ENCODE results near the gene KRT12.

KRT12 gene

GRCh38 chr17:40828454-40829044 lies 38.5 kb downstream of the KRT12 start:
- no peak overlapping the region for H3K9ac ChIP-seq (ENCODE audit: low read depth in 1 of 2, low read length in 2 of 2)
- H3K4me1 ChIP-seq (ENCODE audit: control insufficient read depth in 2 of 2, insufficient read depth in 2 of 2, low read length in 2 of 2), result no peaks in the 10 kb centered on the region
- no peak overlapping the region for H3K4me3 ChIP-seq (ENCODE audit: low read length in 2 of 2)
- H3K27ac ChIP-seq (ENCODE audit: low read depth in 2 of 2, low read length in 2 of 2), result no peak overlapping the region
- no peaks in the 10 kb centered on the region for H3K9me3 ChIP-seq (ENCODE audit: control insufficient read depth in 2 of 2, low read length in 2 of 2)
- no peaks in the 10 kb centered on the region for H3K36me3 ChIP-seq (ENCODE audit: control insufficient read depth in 2 of 2, insufficient read depth in 2 of 2, low read length in 2 of 2)
- no peaks in the 10 kb centered on the region for H3K27me3 ChIP-seq (ENCODE audit: control insufficient read depth in 2 of 2, insufficient read depth in 2 of 2, low read length in 2 of 2)

- no peak overlapping the region for H3K27ac ChIP-seq (ENCODE audit: low read depth in 2 of 2, low read length in 2 of 2)
- H3K9me3 ChIP-seq (ENCODE audit: control insufficient read depth in 2 of 2, low read length in 2 of 2), result no peaks in the 10 kb centered on the region
- H3K4me3 ChIP-seq (ENCODE audit: low read length in 2 of 2), result no peak overlapping the region
- no peaks in the 10 kb centered on the region for H3K4me1 ChIP-seq (ENCODE audit: control insufficient read depth in 2 of 2, insufficient read depth in 2 of 2, low read length in 2 of 2)
- no peak overlapping the region for H3K9ac ChIP-seq (ENCODE audit: low read depth in 1 of 2, low read length in 2 of 2)
- no peaks in the 10 kb centered on the region for H3K36me3 ChIP-seq (ENCODE audit: control insufficient read depth in 2 of 2, insufficient read depth in 2 of 2, low read length in 2 of 2)
- H3K27me3 ChIP-seq (ENCODE audit: control insufficient read depth in 2 of 2, insufficient read depth in 2 of 2, low read length in 2 of 2), result no peaks in the 10 kb centered on the region
Measured at GRCh38 chr17:40827746-40828453, 39.1 kb downstream of the KRT12 start.

- Histone ChIP-seq H3K36me3 (ENCODE audit: control insufficient read depth in 2 of 2, insufficient read depth in 2 of 2, low read length in 2 of 2) (no peaks in the 10 kb centered on the region), H3K4me1 (ENCODE audit: control insufficient read depth in 2 of 2, insufficient read depth in 2 of 2, low read length in 2 of 2) (no peaks in the 10 kb centered on the region)
Measured at GRCh38 chr17:40825599-40825998, 41.4 kb downstream of the KRT12 start.

GRCh38 chr17:40824015-40824832 lies 42.8 kb downstream of the KRT12 start:
- Histone ChIP-seq H3K4me1 (ENCODE audit: control insufficient read depth in 2 of 2, insufficient read depth in 2 of 2, low read length in 2 of 2) (no peaks in the 10 kb centered on the region), H3K27me3 (ENCODE audit: control insufficient read depth in 2 of 2, insufficient read depth in 2 of 2, low read length in 2 of 2) (no peaks in the 10 kb centered on the region), H3K27ac (ENCODE audit: low read depth in 2 of 2, low read length in 2 of 2) (no peak overlapping the region), H3K9me3 (ENCODE audit: control insufficient read depth in 2 of 2, low read length in 2 of 2) (no peaks in the 10 kb centered on the region), H3K9ac (ENCODE audit: low read depth in 1 of 2, low read length in 2 of 2) (no peak overlapping the region), H3K36me3 (ENCODE audit: control insufficient read depth in 2 of 2, insufficient read depth in 2 of 2, low read length in 2 of 2) (no peaks in the 10 kb centered on the region), H3K4me3 (ENCODE audit: low read length in 2 of 2) (no peak overlapping the region)

More at GRCh38 chr17:40825599-40825998, 41.4 kb downstream of the KRT12 start:
- no peaks in the 10 kb centered on the region for H3K9me3 ChIP-seq (ENCODE audit: control insufficient read depth in 2 of 2, low read length in 2 of 2)
- no peaks in the 10 kb centered on the region for H3K27me3 ChIP-seq (ENCODE audit: control insufficient read depth in 2 of 2, insufficient read depth in 2 of 2, low read length in 2 of 2)
- H3K27ac ChIP-seq (ENCODE audit: low read depth in 2 of 2, low read length in 2 of 2), result no peak overlapping the region
- H3K4me3 ChIP-seq (ENCODE audit: low read length in 2 of 2), result no peak overlapping the region
- no peak overlapping the region for H3K9ac ChIP-seq (ENCODE audit: low read depth in 1 of 2, low read length in 2 of 2)

- Histone ChIP-seq H3K27me3 (ENCODE audit: control insufficient read depth in 2 of 2, insufficient read depth in 2 of 2, low read length in 2 of 2) (no peaks in the 10 kb centered on the region), H3K27ac (ENCODE audit: low read depth in 2 of 2, low read length in 2 of 2) (no peak within 1 kb of the TSS), H3K9ac (ENCODE audit: low read depth in 1 of 2, low read length in 2 of 2) (no peak within 1 kb of the TSS), H3K9me3 (ENCODE audit: control insufficient read depth in 2 of 2, low read length in 2 of 2) (no peaks in the 10 kb centered on the region), H3K36me3 (ENCODE audit: control insufficient read depth in 2 of 2, insufficient read depth in 2 of 2, low read length in 2 of 2) (peaks cover 0 to 2% of the 10 kb centered on the region in 2 donors), H3K4me1 (ENCODE audit: control insufficient read depth in 2 of 2, insufficient read depth in 2 of 2, low read length in 2 of 2) (peaks cover 0 to 4% of the 10 kb centered on the region in 2 donors), H3K4me3 (ENCODE audit: low read length in 2 of 2) (no peak within 1 kb of the TSS)
Measured at GRCh38 chr17:40822132-40822812, 44.8 kb downstream of the KRT12 start, which contains the start of gene KRT10. Gene KRT10, minus strand, starts transcription at chr17:40822614. Its CDS starts 29 bp downstream, at chr17:40822585.

GRCh38 chr17:40821536-40821935 lies 45.5 kb downstream of the KRT12 start:
- H3K9ac ChIP-seq (ENCODE audit: low read depth in 1 of 2, low read length in 2 of 2), result no peak overlapping the region
- H3K27me3 ChIP-seq (ENCODE audit: control insufficient read depth in 2 of 2, insufficient read depth in 2 of 2, low read length in 2 of 2), result no peaks in the 10 kb centered on the region
- no peak overlapping the region for H3K27ac ChIP-seq (ENCODE audit: low read depth in 2 of 2, low read length in 2 of 2)
- H3K36me3 ChIP-seq (ENCODE audit: control insufficient read depth in 2 of 2, insufficient read depth in 2 of 2, low read length in 2 of 2), result peaks cover 0 to 6% of the 10 kb centered on the region in 2 donors
- no peaks in the 10 kb centered on the region for H3K9me3 ChIP-seq (ENCODE audit: control insufficient read depth in 2 of 2, low read length in 2 of 2)
- no peak overlapping the region for H3K4me3 ChIP-seq (ENCODE audit: low read length in 2 of 2)
- H3K4me1 ChIP-seq (ENCODE audit: control insufficient read depth in 2 of 2, insufficient read depth in 2 of 2, low read length in 2 of 2), result peaks cover 0 to 4% of the 10 kb centered on the region in 2 donors

GRCh38 chr17:40820228-40820838 lies 46.7 kb downstream of the KRT12 start:
- peaks cover 0 to 4% of the 10 kb centered on the region in 2 donors for H3K4me1 ChIP-seq (ENCODE audit: control insufficient read depth in 2 of 2, insufficient read depth in 2 of 2, low read length in 2 of 2)
- no peak overlapping the region for H3K27ac ChIP-seq (ENCODE audit: low read depth in 2 of 2, low read length in 2 of 2)
- peaks cover 0 to 6% of the 10 kb centered on the region in 2 donors for H3K36me3 ChIP-seq (ENCODE audit: control insufficient read depth in 2 of 2, insufficient read depth in 2 of 2, low read length in 2 of 2)
- no peaks in the 10 kb centered on the region for H3K9me3 ChIP-seq (ENCODE audit: control insufficient read depth in 2 of 2, low read length in 2 of 2)
- no peak overlapping the region for H3K9ac ChIP-seq (ENCODE audit: low read depth in 1 of 2, low read length in 2 of 2)
- H3K27me3 ChIP-seq (ENCODE audit: control insufficient read depth in 2 of 2, insufficient read depth in 2 of 2, low read length in 2 of 2), result no peaks in the 10 kb centered on the region
- no peak overlapping the region for H3K4me3 ChIP-seq (ENCODE audit: low read length in 2 of 2)

GRCh38 chr17:40819528-40820125 lies 47.4 kb downstream of the KRT12 start:
- peak overlapping the region; percentile 79 to 89 for H3K4me3 ChIP-seq (ENCODE audit: low read length in 2 of 2)
- H3K36me3 ChIP-seq (ENCODE audit: control insufficient read depth in 2 of 2, insufficient read depth in 2 of 2, low read length in 2 of 2), result peaks cover 0 to 6% of the 10 kb centered on the region in 2 donors
- H3K9ac ChIP-seq (ENCODE audit: low read depth in 1 of 2, low read length in 2 of 2), result peak overlapping the region in 1 of 2 donors; percentile 49
- peaks cover 0 to 4% of the 10 kb centered on the region in 2 donors for H3K4me1 ChIP-seq (ENCODE audit: control insufficient read depth in 2 of 2, insufficient read depth in 2 of 2, low read length in 2 of 2)
- no peaks in the 10 kb centered on the region for H3K9me3 ChIP-seq (ENCODE audit: control insufficient read depth in 2 of 2, low read length in 2 of 2)
- peak overlapping the region; percentile 16 to 87 for H3K27ac ChIP-seq (ENCODE audit: low read depth in 2 of 2, low read length in 2 of 2)
- H3K27me3 ChIP-seq (ENCODE audit: control insufficient read depth in 2 of 2, insufficient read depth in 2 of 2, low read length in 2 of 2), result no peaks in the 10 kb centered on the region

Measured in mucosa of rectum (tissue), 2 donors.